MG63 (cell line): ENCODE data around the gene ENTR1. TPM values are rescaled to one million over a fixed set of nuclear protein-coding genes. Genes with fewer than 3 reads are reported as not detected.
A peak's percentile ranks its signal among the peaks of the same experiment; 100 is the strongest.
"Not testable (repeated sequence)": the region's sequence is repeated elsewhere in the genome, so short reads cannot be mapped to it uniquely, and the experiment has no call there.

Experiments
- DNase-seq: peaks from one replicate; pipeline ENCODE4 v3.0.0-alpha.2; 2020
- H3K27me3 ChIP-seq: fragments of 250-450 bp; sonication (Bioruptor Pico); 2 replicates; pipeline ENCODE4 v1.5.1; 2020; ENCODE audit warnings: mild to moderate bottlenecking, moderate library complexity
- H3K36me3 ChIP-seq: fragments of 250-450 bp; sonication (Bioruptor Pico); 2 replicates; pipeline ENCODE4 v1.5.1; 2020; ENCODE audit warnings: mild to moderate bottlenecking, moderate library complexity
- H3K4me3 ChIP-seq: fragments of 250-450 bp; sonication (Bioruptor Pico); 2 replicates; pipeline ENCODE4 v1.5.1; 2020; ENCODE audit warnings: mild to moderate bottlenecking, moderate library complexity
- H3K9me3 ChIP-seq: fragments of 250-450 bp; sonication (Bioruptor Pico); 2 replicates; pipeline ENCODE4 v1.5.1; 2020; ENCODE audit warnings: mild to moderate bottlenecking, moderate library complexity
- total RNA-seq: library from RNA; depleted of rRNA; stranded (reverse); fragments of >200 nt; shearing (Covaris generic); gene quantifications from 2 replicates; pipeline ENCODE4 v1.2.3, GENCODE V29; 2014; ENCODE audit warnings: low replicate concordance

The ENTR1 gene
- total RNA-seq, 1 experiment from 2014 or later, result 95.9 TPM

- Histone ChIP-seq H3K9me3 (no peaks in the 10 kb centered on the region), H3K27me3 (no peaks in the 10 kb centered on the region), H3K4me3 (no peak overlapping the region), H3K36me3 (no peaks in the 10 kb centered on the region; the same call in none of the 2 replicates)
- no peak for DNase-seq
These were observed 19.5 kb upstream of the ENTR1 start for GRCh38 chr9:136429683-136430491.

GRCh38 chr9:136429075-136429628, 18.7 kb upstream of the ENTR1 start:
- Histone ChIP-seq H3K9me3 (no peaks in the 10 kb centered on the region), H3K36me3 (peaks cover 2% of the 10 kb centered on the region), H3K4me3 (no peak overlapping the region), H3K27me3 (no peaks in the 10 kb centered on the region)
- no peak for DNase-seq

GRCh38 chr9:136426787-136427186, 16.4 kb upstream of the ENTR1 start:
- Histone ChIP-seq H3K4me3 (no peak overlapping the region), H3K9me3 (no peaks in the 10 kb centered on the region), H3K36me3 (peaks cover 22% of the 10 kb centered on the region), H3K27me3 (no peaks in the 10 kb centered on the region)
- no peak for DNase-seq

GRCh38 chr9:136425367-136425766, 15.0 kb upstream of the ENTR1 start:
- peaks cover 32% of the 10 kb centered on the region for H3K36me3 ChIP-seq
- not testable (repeated sequence) for H3K9me3 ChIP-seq, H3K4me3 ChIP-seq, H3K27me3 ChIP-seq, DNase-seq

GRCh38 chr9:136424750-136425362, 14.4 kb upstream of the ENTR1 start:
- Histone ChIP-seq H3K9me3 (no peaks in the 10 kb centered on the region), H3K27me3 (no peaks in the 10 kb centered on the region), H3K36me3 (peaks cover 34% of the 10 kb centered on the region), H3K4me3 (no peak overlapping the region)
- DNase-seq, result no peak

- no peak for DNase-seq
- H3K9me3 ChIP-seq, result no peaks in the 10 kb centered on the region
- H3K27me3 ChIP-seq, result no peaks in the 10 kb centered on the region
- peaks cover 47% of the 10 kb centered on the region for H3K36me3 ChIP-seq
- no peak overlapping the region for H3K4me3 ChIP-seq
These were observed 13.2 kb upstream of the ENTR1 start for GRCh38 chr9:136423432-136424146.

- Histone ChIP-seq H3K9me3 (no peaks in the 10 kb centered on the region), H3K36me3 (peaks cover 51% of the 10 kb centered on the region), H3K4me3 (no peak overlapping the region), H3K27me3 (no peaks in the 10 kb centered on the region)
- no peak for DNase-seq
These were observed 12.5 kb upstream of the ENTR1 start for GRCh38 chr9:136422876-136423275.

GRCh38 chr9:136421791-136422190, 11.4 kb upstream of the ENTR1 start:
- Histone ChIP-seq H3K4me3 (no peak overlapping the region), H3K9me3 (no peaks in the 10 kb centered on the region), H3K27me3 (no peaks in the 10 kb centered on the region), H3K36me3 (peaks cover 61% of the 10 kb centered on the region)
- DNase-seq, result no peak

GRCh38 chr9:136419092-136419420, 8.6 kb upstream of the ENTR1 start:
- H3K27me3 ChIP-seq, result no peaks in the 10 kb centered on the region
- H3K9me3 ChIP-seq, result no peaks in the 10 kb centered on the region
- peaks cover 86% of the 10 kb centered on the region for H3K36me3 ChIP-seq
- no peak overlapping the region for H3K4me3 ChIP-seq
- DNase-seq, result no peak

- no peaks in the 10 kb centered on the region for H3K27me3 ChIP-seq
- DNase-seq, result no peak
- H3K36me3 ChIP-seq, result peaks cover 86% of the 10 kb centered on the region
- no peaks in the 10 kb centered on the region for H3K9me3 ChIP-seq
- no peak overlapping the region for H3K4me3 ChIP-seq
These were observed 8.0 kb upstream of the ENTR1 start for GRCh38 chr9:136418182-136419091.

- Histone ChIP-seq H3K36me3 (peaks cover 87% of the 10 kb centered on the region), H3K9me3 (no peaks in the 10 kb centered on the region)
- no peak for DNase-seq
These were observed 6.5 kb upstream of the ENTR1 start for GRCh38 chr9:136416914-136417313.

GRCh38 chr9:136416427-136416826, 6.0 kb upstream of the ENTR1 start:
- no peaks in the 10 kb centered on the region for H3K27me3 ChIP-seq
- H3K36me3 ChIP-seq, result peaks cover 85% of the 10 kb centered on the region
- no peaks in the 10 kb centered on the region for H3K9me3 ChIP-seq
- H3K4me3 ChIP-seq, result no peak overlapping the region
- no peak for DNase-seq

More at GRCh38 chr9:136416914-136417313, 6.5 kb upstream of the ENTR1 start:
- Histone ChIP-seq H3K4me3 (no peak overlapping the region), H3K27me3 (no peaks in the 10 kb centered on the region)

GRCh38 chr9:136412962-136413361, 2.5 kb upstream of the ENTR1 start:
- no peaks in the 10 kb centered on the region for H3K9me3 ChIP-seq
- H3K36me3 ChIP-seq, result peaks cover 81% of the 10 kb centered on the region
- no peaks in the 10 kb centered on the region for H3K27me3 ChIP-seq
- no peak overlapping the region for H3K4me3 ChIP-seq
- DNase-seq, result no peak

- Histone ChIP-seq H3K36me3 (peaks cover 77% of the 10 kb centered on the region), H3K9me3 (no peaks in the 10 kb centered on the region), H3K27me3 (no peaks in the 10 kb centered on the region), H3K4me3 (peak overlapping the region; percentile 99)
- no peak for DNase-seq
These were observed 964 bp upstream of the ENTR1 start for GRCh38 chr9:136411378-136411777.

GRCh38 chr9:136409557-136410455, 608 bp downstream of the ENTR1 start:
- H3K36me3 ChIP-seq, result peaks cover 77% of the 10 kb centered on the region
- H3K27me3 ChIP-seq, result no peaks in the 10 kb centered on the region
- peak; percentile 52 for DNase-seq
- no peaks in the 10 kb centered on the region for H3K9me3 ChIP-seq
- peak overlapping the region; percentile 99 for H3K4me3 ChIP-seq
